Activated B cell treated with CpG ODN at 0.5 μM for 24 hours (primary cell): ENCODE measurements around the gene CBLL1. TPM values are rescaled to one million over a fixed set of nuclear protein-coding genes. Genes with fewer than 3 reads are reported as not detected.
A peak's percentile ranks its signal among the peaks of the same experiment; 100 is the strongest.

ENCODE experiments used
- ATAC-seq: fragments of 200-7000 bp; cut with Tn5 transposase; one replicate; pipeline ENCODE4 v1.10.0; 2021; ENCODE audit warnings: low read depth, mild to moderate bottlenecking, moderate library complexity
- CTCF ChIA-PET: fragments of 350-600 bp; sonication (Branson Sonifier 250); formaldehyde crosslinking; loops from one replicate; lab custom pipeline; 2021; ENCODE audit warnings: antibody characterized with exemption; lab: Charles Lee
- POLR2A ChIA-PET: fragments of 350-600 bp; sonication (Branson Sonifier 250); formaldehyde crosslinking; loops from one replicate; lab custom pipeline; 2021; ENCODE audit warnings: antibody characterized with exemption; lab: Charles Lee
- DNase-seq: peaks from one replicate; pipeline ENCODE4 v3.0.0; 2022
- H3K27ac Mint-ChIP-seq: one replicate; pipeline ENCODE4 v1.8.0; 2020; ENCODE audit warnings: mixed read lengths
- H3K27me3 Mint-ChIP-seq: one replicate; pipeline ENCODE4 v1.8.0; 2021; ENCODE audit warnings: mixed read lengths
- H3K36me3 Mint-ChIP-seq: one replicate; pipeline ENCODE4 v1.8.0; 2021; ENCODE audit warnings: low read depth, mixed read lengths
- H3K4me1 Mint-ChIP-seq: one replicate; pipeline ENCODE4 v1.8.0; 2021; ENCODE audit warnings: mixed read lengths
- H3K4me3 Mint-ChIP-seq: one replicate; pipeline ENCODE4 v1.8.0; 2020; ENCODE audit warnings: mild to moderate bottlenecking, mixed read lengths
- H3K9me3 Mint-ChIP-seq: one replicate; pipeline ENCODE4 v1.8.0; 2020; ENCODE audit warnings: mixed read lengths
- intact Hi-C: fragments of 100-400 bp; cut with micrococcal nuclease; formaldehyde crosslinking; loops from one replicate; pipeline ENCODE4 v1.15.1; 2024
- total RNA-seq: library from RNA; stranded (reverse); gene quantifications from 2 replicates; pipeline ENCODE4 v1.2.3, GENCODE V29; 2022
- TF ChIP-seq, protein P1 (sequence below): fragments of 200-600 bp; IDR thresholded peaks from one replicate; pipeline ENCODE4 v1.8.0; 2022; ENCODE audit warnings: antibody characterized with exemption, mild to moderate bottlenecking

CBLL1 gene, protein sequence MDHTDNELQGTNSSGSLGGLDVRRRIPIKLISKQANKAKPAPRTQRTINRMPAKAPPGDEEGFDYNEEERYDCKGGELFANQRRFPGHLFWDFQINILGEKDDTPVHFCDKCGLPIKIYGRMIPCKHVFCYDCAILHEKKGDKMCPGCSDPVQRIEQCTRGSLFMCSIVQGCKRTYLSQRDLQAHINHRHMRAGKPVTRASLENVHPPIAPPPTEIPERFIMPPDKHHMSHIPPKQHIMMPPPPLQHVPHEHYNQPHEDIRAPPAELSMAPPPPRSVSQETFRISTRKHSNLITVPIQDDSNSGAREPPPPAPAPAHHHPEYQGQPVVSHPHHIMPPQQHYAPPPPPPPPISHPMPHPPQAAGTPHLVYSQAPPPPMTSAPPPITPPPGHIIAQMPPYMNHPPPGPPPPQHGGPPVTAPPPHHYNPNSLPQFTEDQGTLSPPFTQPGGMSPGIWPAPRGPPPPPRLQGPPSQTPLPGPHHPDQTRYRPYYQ
- 35.3 and 47.2 TPM in 2 replicates for total RNA-seq

DNA sequence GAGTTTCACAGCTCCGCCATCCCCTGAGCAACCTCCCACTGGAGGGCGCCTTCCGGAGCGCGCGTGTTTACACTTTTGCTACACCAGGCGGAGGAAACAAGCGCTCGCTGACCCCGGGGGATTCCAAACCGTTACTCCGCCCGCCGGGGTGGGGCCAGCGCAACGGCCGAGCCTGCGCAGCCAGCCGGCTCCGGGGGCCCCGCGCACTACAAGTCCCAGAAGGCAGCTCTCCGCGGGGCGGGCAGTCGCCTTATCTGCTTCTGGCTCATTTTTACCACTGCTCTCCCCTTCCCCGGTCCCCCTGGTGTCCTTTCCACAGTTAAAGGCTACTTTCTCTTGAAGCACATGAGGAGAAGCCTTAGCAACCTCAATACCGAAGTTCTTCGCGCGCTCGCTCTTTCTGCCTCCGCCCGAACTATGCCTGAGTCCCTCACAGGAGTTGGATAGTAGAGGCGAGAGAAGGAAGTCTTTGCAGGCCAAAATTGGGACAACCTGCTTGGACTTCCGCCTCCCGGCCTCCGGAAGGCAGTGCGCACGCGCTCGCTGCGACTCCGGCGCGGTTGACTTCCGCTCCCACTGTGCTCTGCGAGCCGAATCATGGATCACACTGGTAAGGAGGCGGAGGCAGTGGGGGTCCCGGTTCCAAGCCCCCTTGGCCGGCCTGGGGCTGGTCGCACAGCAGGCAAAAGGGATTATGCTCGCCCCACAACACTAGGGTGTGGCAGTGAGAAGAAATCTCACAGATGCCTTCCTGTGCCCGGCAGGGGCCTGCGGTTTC lies at the start of gene CBLL1:
Gene CBLL1, plus strand, starts transcription at position 576 of the 778 bp plus-strand sequence. Its CDS starts 22 bp downstream, at position 598.
- peaks cover 53% of the 10 kb centered on the region for H3K4me1 Mint-ChIP-seq
- ATAC-seq (peak; percentile 89), DNase-seq (peak; percentile 97)
- no peaks in the 10 kb centered on the region for H3K27me3 Mint-ChIP-seq
- no peaks in the 10 kb centered on the region for H3K9me3 Mint-ChIP-seq
- intact Hi-C loops, result loop anchor here (1.0 to 5.0 kb wide), 13 partner anchors 83 to 1082 kb away; partner anchors contain the start of genes BCAP29, CCDC71L, COG5 and DLD
- peaks cover 26% of the 10 kb centered on the region for H3K36me3 Mint-ChIP-seq
- H3K4me3 Mint-ChIP-seq, result peak within 1 kb of the TSS; percentile 96
- peak within 1 kb of the TSS; percentile 99 for H3K27ac Mint-ChIP-seq
- TF ChIP-seq, protein P1, sequence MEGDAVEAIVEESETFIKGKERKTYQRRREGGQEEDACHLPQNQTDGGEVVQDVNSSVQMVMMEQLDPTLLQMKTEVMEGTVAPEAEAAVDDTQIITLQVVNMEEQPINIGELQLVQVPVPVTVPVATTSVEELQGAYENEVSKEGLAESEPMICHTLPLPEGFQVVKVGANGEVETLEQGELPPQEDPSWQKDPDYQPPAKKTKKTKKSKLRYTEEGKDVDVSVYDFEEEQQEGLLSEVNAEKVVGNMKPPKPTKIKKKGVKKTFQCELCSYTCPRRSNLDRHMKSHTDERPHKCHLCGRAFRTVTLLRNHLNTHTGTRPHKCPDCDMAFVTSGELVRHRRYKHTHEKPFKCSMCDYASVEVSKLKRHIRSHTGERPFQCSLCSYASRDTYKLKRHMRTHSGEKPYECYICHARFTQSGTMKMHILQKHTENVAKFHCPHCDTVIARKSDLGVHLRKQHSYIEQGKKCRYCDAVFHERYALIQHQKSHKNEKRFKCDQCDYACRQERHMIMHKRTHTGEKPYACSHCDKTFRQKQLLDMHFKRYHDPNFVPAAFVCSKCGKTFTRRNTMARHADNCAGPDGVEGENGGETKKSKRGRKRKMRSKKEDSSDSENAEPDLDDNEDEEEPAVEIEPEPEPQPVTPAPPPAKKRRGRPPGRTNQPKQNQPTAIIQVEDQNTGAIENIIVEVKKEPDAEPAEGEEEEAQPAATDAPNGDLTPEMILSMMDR, result no peak
- CTCF ChIA-PET, result interaction anchor here (0.6 to 1.7 kb wide), 9 partner anchors 16 to 576 kb away, joined by 3 to 7 read pairs (median 3); no protein-coding TSS in a partner anchor
- POLR2A ChIA-PET, result interaction anchor here (0.5 to 3.0 kb wide), 24 partner anchors 9 to 1682 kb away, joined by 3 to 45 read pairs (median 4); partner anchors contain the start of genes BCAP29, COG5, DLD and DUS4L

DNA sequence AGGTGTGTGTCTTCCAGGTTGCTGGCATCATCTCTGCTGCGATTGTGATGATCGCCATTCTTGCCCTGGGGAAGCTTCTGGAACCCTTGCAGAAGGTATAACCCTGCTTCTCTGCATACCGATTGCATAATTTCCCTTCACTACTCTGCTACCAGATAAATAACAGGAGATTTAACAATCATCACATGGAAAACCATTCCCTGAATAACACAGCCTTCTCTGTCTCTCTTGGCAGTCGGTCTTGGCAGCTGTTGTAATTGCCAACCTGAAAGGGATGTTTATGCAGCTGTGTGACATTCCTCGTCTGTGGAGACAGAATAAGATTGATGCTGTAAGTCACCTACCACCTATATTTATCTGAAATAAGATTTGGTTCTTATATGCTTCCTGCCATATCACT lies 49.6 kb upstream of the CBLL1 start:
- ChIA-PET POLR2A (no interaction called here), CTCF (no interaction called here)
- intact Hi-C loops, result no loop called here
- Mint-ChIP-seq H3K9me3 (no peaks in the 10 kb centered on the region), H3K27ac (no peak overlapping the region), H3K4me1 (no peaks in the 10 kb centered on the region), H3K4me3 (no peak overlapping the region), H3K36me3 (no peaks in the 10 kb centered on the region), H3K27me3 (peaks cover 10% of the 10 kb centered on the region)
- ATAC-seq, result no peak
- TF ChIP-seq, protein P1, result no peak
- DNase-seq, result no peak

DNA sequence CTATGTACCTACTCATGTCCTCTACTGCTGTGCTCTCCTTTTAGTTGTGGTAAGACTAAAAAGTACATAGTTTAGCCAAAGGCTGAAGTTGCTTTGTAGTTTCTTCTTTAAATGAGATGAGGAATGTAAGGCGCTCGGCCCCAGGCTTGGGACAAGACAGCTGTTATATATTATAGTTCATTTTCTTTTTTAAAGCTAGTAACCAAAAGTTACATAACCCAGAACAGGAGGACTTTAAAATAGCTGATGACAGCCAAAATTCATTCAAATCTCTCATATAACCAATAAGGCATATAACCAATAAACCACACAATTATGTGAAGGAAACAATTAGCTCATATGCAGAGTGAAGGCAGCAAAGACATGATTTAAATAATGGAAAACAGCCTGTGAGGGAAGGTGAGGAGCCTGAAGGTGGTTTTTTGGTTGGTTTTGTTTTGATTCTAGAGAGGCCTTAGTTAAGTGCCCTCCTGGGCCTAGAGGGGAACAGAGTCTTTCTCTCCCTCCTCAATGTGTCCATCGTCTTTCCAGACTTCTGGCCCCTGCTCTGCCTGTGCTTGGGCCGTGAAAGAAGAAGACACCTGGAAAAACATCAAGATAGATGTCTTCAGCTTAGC lies 47.5 kb upstream of the CBLL1 start:
- no peak for DNase-seq
- ChIA-PET CTCF (no interaction called here), POLR2A (no interaction called here)
- no peak for ATAC-seq
- peaks cover 13% of the 10 kb centered on the region for H3K27me3 Mint-ChIP-seq
- no peaks in the 10 kb centered on the region for H3K9me3 Mint-ChIP-seq
- no peak overlapping the region for H3K27ac Mint-ChIP-seq
- no peaks in the 10 kb centered on the region for H3K36me3 Mint-ChIP-seq
- no peak overlapping the region for H3K4me3 Mint-ChIP-seq
- TF ChIP-seq, protein P1, result no peak
- intact Hi-C loops, result no loop called here
- no peaks in the 10 kb centered on the region for H3K4me1 Mint-ChIP-seq

DNA sequence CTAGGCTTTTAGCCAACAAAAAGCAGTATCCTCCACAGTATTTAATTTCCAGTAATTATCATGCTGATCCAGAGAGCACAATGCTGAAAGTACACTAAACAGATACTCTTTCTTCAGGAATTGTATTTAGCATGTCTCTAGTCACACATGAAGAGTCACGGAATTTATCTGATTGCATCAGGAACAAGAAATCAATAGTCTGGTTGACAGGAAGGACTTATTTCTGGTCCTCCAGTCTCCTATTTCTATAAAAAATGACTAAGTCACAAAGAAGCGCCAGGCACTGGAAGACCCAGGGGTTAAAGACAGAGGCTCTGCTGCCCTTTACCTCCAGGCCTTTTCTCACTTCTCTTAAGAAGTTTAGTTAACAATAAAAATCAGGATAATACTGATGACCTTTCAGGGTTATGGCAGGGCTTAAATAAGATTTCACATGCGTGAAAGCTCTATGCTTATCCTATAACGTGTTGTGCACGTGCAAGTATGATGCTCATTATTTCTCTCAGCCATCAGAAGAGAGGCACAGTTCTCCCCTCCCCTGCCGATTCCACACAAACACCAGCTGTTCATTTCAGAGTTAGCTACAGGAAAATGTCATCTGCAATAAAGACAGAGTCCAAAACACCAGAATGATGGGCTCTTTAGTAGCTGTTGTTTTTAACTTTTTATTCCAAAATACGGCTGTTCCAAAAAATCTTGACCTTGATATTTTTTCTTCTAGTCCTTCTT lies 46.5 kb upstream of the CBLL1 start:
- H3K27me3 Mint-ChIP-seq, result peaks cover 10% of the 10 kb centered on the region
- ATAC-seq (no peak), DNase-seq (no peak)
- no peaks in the 10 kb centered on the region for H3K4me1 Mint-ChIP-seq
- no peak overlapping the region for H3K4me3 Mint-ChIP-seq
- no peaks in the 10 kb centered on the region for H3K9me3 Mint-ChIP-seq
- POLR2A ChIA-PET, result no interaction called here
- CTCF ChIA-PET, result no interaction called here
- intact Hi-C loops, result no loop called here
- H3K27ac Mint-ChIP-seq, result no peak overlapping the region
- H3K36me3 Mint-ChIP-seq, result no peaks in the 10 kb centered on the region
- TF ChIP-seq, protein P1, result no peak
